ENCODE results near the gene CEP164. TPM values are rescaled to one million over a fixed set of nuclear protein-coding genes. Genes with fewer than 3 reads are reported as not detected.

The CEP164 gene
- total and polyA plus RNA-seq, 2 of the 8 experiments (the other 6 are each of a cell fraction or from before 2014, with no cell fraction given), result 8.4 to 20.8 TPM

- no peaks in the 10 kb centered on the region for H3K4me1 ChIP-seq (replicated peaks in 1 of 4; ENCODE audit: control insufficient read depth in 3 of 4, insufficient read depth in 4 of 4, low read length in 3 of 4)
- H2BK12ac ChIP-seq (ENCODE audit: low read depth, low read length), result no peak overlapping the region
- no peak overlapping the region for H4K8ac ChIP-seq (ENCODE audit: extremely low read depth, insufficient read depth, low read length)
- peaks cover 0 to 23% (median 5%) of the 10 kb centered on the region in 4 experiments; a peak in 5 of 8 replicates for H3K36me3 ChIP-seq (ENCODE audit: control insufficient read depth in 2 of 4, insufficient read depth in 4 of 4, low read length in 3 of 4)
- WGBS, 2 experiments (ENCODE audit: extremely low coverage in 1 of 2, insufficient coverage in 1 of 2, insufficient read length in 1 of 2, insufficient replicate concordance in 2 of 2, low coverage in 1 of 2, low lambda C conversion rate in 2 of 2, missing lambda C conversion rate in 1 of 2), result 93% methylated on average over 2 of the region's 2 CpGs; no CpG with 5 or more reads in 1 of the 2 experiments
- H2AK5ac ChIP-seq (ENCODE audit: low read depth, low read length), result no peak overlapping the region
- FAIRE-seq, result no peak
- no peak overlapping the region for H3K14ac ChIP-seq (ENCODE audit: insufficient read length)
- H3K18ac ChIP-seq (ENCODE audit: extremely low read depth, low read length), result no peak overlapping the region
- H4K91ac ChIP-seq (replicated peaks; ENCODE audit: insufficient read length, low read length), result no peak overlapping the region
- H3K27me3 ChIP-seq (replicated peaks in 1 of 4; ENCODE audit: control insufficient read depth in 3 of 4, extremely low read depth in 1 of 4, insufficient read depth in 3 of 4, low read length in 3 of 4), result no peaks in the 10 kb centered on the region
- H4K5ac ChIP-seq (ENCODE audit: insufficient read length, low read depth, low read length), result no peak overlapping the region
- no peak for DNase-seq (ENCODE audit: low read depth in 1 of 2, low spot score in 2 of 2)
- no peak overlapping the region for H2BK15ac ChIP-seq (ENCODE audit: low read length)
- POLR2A ChIA-PET (ENCODE audit: partially characterized antibody), result interaction anchor here (0.6 kb wide), 1 partner anchor 128 kb away, joined by 3 read pairs; no protein-coding TSS in a partner anchor
- H3K27ac ChIP-seq (ENCODE audit: low read depth, low read length), result no peak overlapping the region
- no peak overlapping the region for H2BK120ac ChIP-seq (replicated peaks; ENCODE audit: low read depth, low read length)
- H3K4ac ChIP-seq (replicated peaks; ENCODE audit: insufficient read length, low read depth, low read length), result no peak overlapping the region
- no peak overlapping the region for H2BK20ac ChIP-seq (ENCODE audit: low read length)
- H3K9ac ChIP-seq (replicated peaks in 1 of 4; ENCODE audit: extremely low read depth in 1 of 4, low read depth in 3 of 4, low read length in 3 of 4), result no peak overlapping the region
- no peaks in the 10 kb centered on the region for H3K23me2 ChIP-seq (ENCODE audit: low read depth, low read length)
- H2AFZ ChIP-seq (ENCODE audit: low read length), result no peak overlapping the region
- no peaks in the 10 kb centered on the region for H3K9me3 ChIP-seq (ENCODE audit: insufficient read depth in 2 of 2, low read depth in 1 of 2, low read length in 1 of 2)
- no peaks in the 10 kb centered on the region for H3K79me2 ChIP-seq (ENCODE audit: control insufficient read depth in 1 of 2, insufficient read depth in 2 of 2, low read length in 2 of 2)
- H4K20me1 ChIP-seq (replicated peaks in 1 of 2; ENCODE audit: control insufficient read depth in 1 of 2, insufficient read depth in 2 of 2, low read length in 2 of 2), result no peaks in the 10 kb centered on the region
- no peak overlapping the region for H2BK5ac ChIP-seq (ENCODE audit: low read depth, low read length)
- no peak overlapping the region for H3K56ac ChIP-seq (replicated peaks; ENCODE audit: insufficient read length, low read depth, low read length)
- CTCF ChIA-PET (ENCODE audit: partially characterized antibody), result interaction anchor here (2.4 kb wide), 1 partner anchor 49 kb away, joined by 11 read pairs; no protein-coding TSS in a partner anchor
- H3K79me1 ChIP-seq (ENCODE audit: low read depth, low read length), result no peaks in the 10 kb centered on the region; the same call in none of the 2 replicates
- no peak overlapping the region for H3K4me2 ChIP-seq (ENCODE audit: insufficient read depth in 1 of 2, low read depth in 2 of 2, low read length in 2 of 2)
- no peak overlapping the region for H3K4me3 ChIP-seq (ENCODE audit: extremely low read depth in 1 of 4, insufficient read depth in 2 of 4, low read depth in 3 of 4, low read length in 4 of 4)
- no peak overlapping the region for H3K23ac ChIP-seq (ENCODE audit: insufficient read length)
- TF ChIP-seq ATF3 (IDR thresholded peaks at IDR 0.05; ENCODE audit: insufficient read depth, low read depth, low read length) (no peak), POLR2A (IDR thresholded peaks at IDR 0.05; ENCODE audit: control extremely low read depth in 1 of 2, low read depth in 2 of 2, low read length in 2 of 2) (no peak), FOSL1 (IDR thresholded peaks at IDR 0.05; ENCODE audit: insufficient read depth, low read depth, low read length) (no peak), RXRA (IDR thresholded peaks at IDR 0.05; ENCODE audit: insufficient read depth, low read depth, low read length) (no peak), ASH2L (IDR thresholded peaks at IDR 0.05; ENCODE audit: low read length) (no peak), USF2 (IDR thresholded peaks at IDR 0.05; ENCODE audit: low read length) (no peak), EZH2 (IDR thresholded peaks at IDR 0.05; ENCODE audit: low read depth, low read length, severe bottlenecking) (no peak), GTF2F1 (IDR thresholded peaks at IDR 0.05; ENCODE audit: borderline replicate concordance, low read depth, low read length) (no peak), SRF (IDR thresholded peaks at IDR 0.05; ENCODE audit: low read depth, low read length) (no peak), TBP (IDR thresholded peaks at IDR 0.05; ENCODE audit: low read depth, low read length) (no peak), BACH1 (IDR thresholded peaks at IDR 0.05; ENCODE audit: low read length) (no peak), RBBP5 (IDR thresholded peaks at IDR 0.05; ENCODE audit: borderline replicate concordance, low read depth, low read length) (no peak), TCF12 (IDR thresholded peaks at IDR 0.05; ENCODE audit: low read depth, low read length) (no peak)
Measured at GRCh38 chr11:117376517-117376916, 48.9 kb downstream of the CEP164 start.
